Activated T-cell treated with anti-CD3 and anti-CD28 coated beads, Interleukin-2, amount 50 U/mL, for 24 hours (primary cell): ENCODE measurements around the gene FLCN.

Experiments used
- DNase-seq: peaks from one replicate; pipeline ENCODE4 v3.0.0-alpha.2; 2020
- H3K27ac Mint-ChIP-seq: 2 replicates; pipeline ENCODE4 v1.8.0; 2020; ENCODE audit warnings: mild to moderate bottlenecking, mixed read lengths
- H3K27me3 Mint-ChIP-seq: 2 replicates; pipeline ENCODE4 v1.8.0; 2020; ENCODE audit warnings: mixed read lengths
- H3K36me3 Mint-ChIP-seq: 2 replicates; pipeline ENCODE4 v1.8.0; 2020; ENCODE audit warnings: low read depth, mixed read lengths
- H3K4me1 Mint-ChIP-seq: 2 replicates; pipeline ENCODE4 v1.8.0; 2020; ENCODE audit warnings: low read depth, mixed read lengths
- H3K4me3 Mint-ChIP-seq: 2 replicates; pipeline ENCODE4 v1.8.0; 2020; ENCODE audit warnings: mild to moderate bottlenecking, moderate library complexity, mixed read lengths
- H3K9me3 Mint-ChIP-seq: 2 replicates; pipeline ENCODE4 v1.8.0; 2020; ENCODE audit warnings: mixed read lengths

FLCN gene

GRCh38 chr17:17253406-17253805 is 16.4 kb upstream of the FLCN start:
- Mint-ChIP-seq H3K27me3 (no peaks in the 10 kb centered on the region), H3K36me3 (peaks cover 89% of the 10 kb centered on the region), H3K4me1 (no peaks in the 10 kb centered on the region), H3K9me3 (no peaks in the 10 kb centered on the region), H3K27ac (peak overlapping the region; percentile 42), H3K4me3 (no peak overlapping the region)
- no peak for DNase-seq

DNA sequence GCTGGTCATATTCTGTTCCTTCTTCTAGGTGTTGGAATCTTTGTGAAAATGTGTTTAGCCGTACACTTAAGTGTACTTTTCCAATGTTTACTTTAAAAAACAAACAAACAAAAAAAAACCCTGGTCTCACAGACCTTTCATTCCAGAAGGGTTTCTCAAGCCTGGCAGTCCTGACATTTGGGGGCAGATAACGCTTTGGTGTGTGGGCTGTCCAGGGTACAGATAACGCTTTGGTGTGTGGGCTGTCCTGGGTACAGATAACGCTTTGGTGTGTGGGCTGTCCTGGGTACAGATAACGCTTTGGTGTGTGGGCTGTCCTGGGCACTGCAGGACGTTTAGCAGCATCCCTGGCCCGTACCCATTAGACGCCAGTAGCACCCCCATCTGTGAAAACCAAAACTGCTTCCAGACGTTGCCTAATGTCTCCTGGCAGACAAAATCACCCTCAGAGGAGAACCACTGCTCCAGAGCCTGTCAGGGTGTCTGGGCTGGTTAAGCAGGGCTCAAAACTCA is 15.2 kb upstream of the FLCN start:
- no peak for DNase-seq
- Mint-ChIP-seq H3K36me3 (peaks cover 91% of the 10 kb centered on the region), H3K4me1 (no peaks in the 10 kb centered on the region), H3K9me3 (no peaks in the 10 kb centered on the region), H3K27me3 (no peaks in the 10 kb centered on the region), H3K4me3 (no peak overlapping the region), H3K27ac (no peak overlapping the region)

DNA sequence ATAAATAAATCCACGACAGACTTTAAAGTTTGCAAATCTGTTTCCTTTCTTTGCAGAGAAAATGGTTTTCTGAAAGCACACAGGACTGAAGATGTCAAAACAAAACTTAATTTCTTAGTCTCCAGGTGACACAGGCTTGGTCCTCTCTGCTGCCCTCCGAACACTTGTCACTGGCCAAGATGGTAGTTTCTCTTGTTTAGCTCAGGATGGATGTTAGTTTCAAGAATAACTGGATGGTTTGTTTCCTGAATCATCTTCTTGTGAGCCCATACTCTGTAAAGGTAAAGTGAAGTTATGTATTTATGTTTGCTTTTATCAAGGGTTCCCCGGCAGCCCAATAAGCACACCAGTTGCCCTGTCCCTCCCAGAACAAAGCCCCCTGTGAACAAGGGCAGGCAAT is 9.9 kb upstream of the FLCN start:
- no peak for DNase-seq
- no peaks in the 10 kb centered on the region for H3K9me3 Mint-ChIP-seq
- no peaks in the 10 kb centered on the region for H3K4me1 Mint-ChIP-seq
- H3K27me3 Mint-ChIP-seq = no peaks in the 10 kb centered on the region
- no peak overlapping the region for H3K4me3 Mint-ChIP-seq
- H3K36me3 Mint-ChIP-seq = peaks cover 60% of the 10 kb centered on the region
- peak overlapping the region; percentile 19 for H3K27ac Mint-ChIP-seq

DNA sequence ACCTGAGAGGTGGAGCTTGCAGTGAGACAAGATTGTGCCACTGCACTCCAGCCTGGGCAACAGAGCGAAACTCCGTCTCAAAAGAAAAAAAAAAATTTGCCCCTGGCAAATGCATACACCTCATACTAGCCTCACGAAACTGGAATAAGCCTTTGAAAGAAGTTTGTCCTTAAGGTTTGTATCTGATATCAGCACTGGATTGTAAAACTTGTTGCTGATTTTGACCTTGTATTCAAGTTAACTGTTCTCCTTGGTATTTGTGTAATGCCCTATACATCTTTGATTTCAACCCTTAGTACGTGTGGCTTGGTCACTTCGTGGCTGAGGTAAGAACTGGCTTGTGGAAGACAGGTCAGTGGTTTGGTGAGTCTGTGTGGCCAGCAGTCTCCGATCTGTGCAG is 6.2 kb upstream of the FLCN start:
- Mint-ChIP-seq H3K4me3 (no peak overlapping the region), H3K27me3 (no peaks in the 10 kb centered on the region), H3K4me1 (peaks cover 20% of the 10 kb centered on the region), H3K36me3 (peaks cover 26% of the 10 kb centered on the region), H3K27ac (no peak overlapping the region), H3K9me3 (no peaks in the 10 kb centered on the region)
- no peak for DNase-seq

DNA sequence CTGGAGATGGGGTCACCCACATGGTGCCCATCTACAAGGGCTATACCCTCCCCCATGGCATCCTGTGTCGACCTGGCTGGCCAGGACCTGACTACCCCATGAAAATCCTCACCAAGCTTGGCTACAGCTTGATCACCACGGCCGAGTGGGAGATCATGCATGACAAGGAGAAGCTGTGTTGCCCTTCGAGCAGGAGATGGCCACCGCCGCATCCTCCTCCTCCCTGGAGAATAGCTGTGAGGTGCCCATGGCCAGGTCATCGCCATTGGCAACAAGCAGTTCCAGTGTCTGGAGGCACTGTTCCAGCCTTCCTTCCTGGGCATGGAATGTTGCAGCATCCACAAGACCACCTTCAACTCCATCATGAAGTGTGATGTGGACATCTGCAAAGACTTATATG is 5.3 kb upstream of the FLCN start:
- Mint-ChIP-seq H3K27ac (no peak overlapping the region), H3K36me3 (peaks cover 21% of the 10 kb centered on the region), H3K9me3 (no peaks in the 10 kb centered on the region), H3K27me3 (no peaks in the 10 kb centered on the region), H3K4me1 (peaks cover 22% of the 10 kb centered on the region), H3K4me3 (no peak overlapping the region)
- no peak for DNase-seq

GRCh38 chr17:17241656-17242055 is 4.7 kb upstream of the FLCN start:
- H3K9me3 Mint-ChIP-seq = no peaks in the 10 kb centered on the region
- no peaks in the 10 kb centered on the region for H3K27me3 Mint-ChIP-seq
- peaks cover 19% of the 10 kb centered on the region for H3K36me3 Mint-ChIP-seq
- H3K27ac Mint-ChIP-seq = no peak overlapping the region
- peaks cover 22% of the 10 kb centered on the region for H3K4me1 Mint-ChIP-seq
- no peak overlapping the region for H3K4me3 Mint-ChIP-seq
- no peak for DNase-seq

DNA sequence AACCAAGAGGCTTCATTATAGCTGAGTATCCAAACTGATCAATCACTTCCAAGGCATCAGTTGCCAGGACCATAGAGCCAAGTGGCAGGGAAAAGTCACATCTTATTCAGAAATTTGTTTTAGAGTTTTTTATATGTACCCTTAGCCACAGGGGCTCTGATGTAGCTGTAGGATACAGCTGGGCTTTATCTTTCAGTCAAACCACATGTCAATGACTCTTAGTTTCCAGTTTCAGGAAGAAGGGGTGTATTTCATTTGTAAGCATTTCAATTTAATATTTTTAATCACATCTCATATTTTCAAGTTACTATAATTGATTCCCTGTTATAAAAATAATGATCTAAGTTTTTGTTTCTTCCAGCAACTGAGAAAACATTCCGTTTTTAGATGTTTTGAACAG is 2.9 kb upstream of the FLCN start:
- DNase-seq = no peak
- peaks cover 12% of the 10 kb centered on the region for H3K36me3 Mint-ChIP-seq
- peaks cover 36% of the 10 kb centered on the region for H3K4me1 Mint-ChIP-seq
- no peak overlapping the region for H3K4me3 Mint-ChIP-seq
- no peaks in the 10 kb centered on the region for H3K27me3 Mint-ChIP-seq
- peak overlapping the region; percentile 1 for H3K27ac Mint-ChIP-seq
- no peaks in the 10 kb centered on the region for H3K9me3 Mint-ChIP-seq

DNA sequence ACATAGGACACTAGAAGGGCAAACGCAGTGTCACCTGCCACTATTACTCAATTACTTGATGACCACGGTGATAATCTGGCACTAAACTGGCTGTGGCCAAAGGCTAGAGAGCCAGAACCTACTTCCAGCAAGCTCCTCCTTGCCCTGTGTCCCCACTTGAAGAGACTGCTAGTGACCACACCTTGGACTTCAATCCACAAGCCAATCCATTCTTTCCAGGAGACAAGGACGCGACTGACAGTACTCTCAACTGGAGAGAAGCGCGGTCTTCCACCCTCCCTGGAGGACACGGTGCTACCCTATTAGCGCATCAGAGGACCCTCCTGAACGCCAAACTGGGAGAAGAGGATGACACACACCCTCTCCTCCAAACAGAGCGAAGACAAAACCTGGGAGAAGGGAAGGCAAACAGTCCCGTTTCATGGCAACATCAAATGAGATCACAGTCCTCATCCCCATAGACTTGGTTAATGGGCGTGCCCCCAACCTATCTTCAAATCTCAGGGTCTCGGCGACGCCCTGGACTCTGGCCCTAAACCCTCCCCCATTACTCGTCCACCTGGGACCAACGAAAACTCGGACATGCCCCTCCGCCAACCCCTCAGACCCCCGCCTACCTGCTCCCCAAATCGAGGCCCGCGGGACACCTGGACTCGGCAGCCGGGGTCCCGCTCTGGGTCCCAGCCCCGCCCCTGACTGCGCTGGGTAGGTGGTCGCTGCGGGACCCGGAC is 508 bp downstream of the FLCN start:
- peak overlapping the region; percentile 85 for H3K4me3 Mint-ChIP-seq
- peaks cover 36% of the 10 kb centered on the region for H3K4me1 Mint-ChIP-seq
- no peaks in the 10 kb centered on the region for H3K27me3 Mint-ChIP-seq
- DNase-seq = no peak
- peak overlapping the region; percentile 99 for H3K27ac Mint-ChIP-seq
- peaks cover 27% of the 10 kb centered on the region for H3K36me3 Mint-ChIP-seq
- no peaks in the 10 kb centered on the region for H3K9me3 Mint-ChIP-seq

DNA sequence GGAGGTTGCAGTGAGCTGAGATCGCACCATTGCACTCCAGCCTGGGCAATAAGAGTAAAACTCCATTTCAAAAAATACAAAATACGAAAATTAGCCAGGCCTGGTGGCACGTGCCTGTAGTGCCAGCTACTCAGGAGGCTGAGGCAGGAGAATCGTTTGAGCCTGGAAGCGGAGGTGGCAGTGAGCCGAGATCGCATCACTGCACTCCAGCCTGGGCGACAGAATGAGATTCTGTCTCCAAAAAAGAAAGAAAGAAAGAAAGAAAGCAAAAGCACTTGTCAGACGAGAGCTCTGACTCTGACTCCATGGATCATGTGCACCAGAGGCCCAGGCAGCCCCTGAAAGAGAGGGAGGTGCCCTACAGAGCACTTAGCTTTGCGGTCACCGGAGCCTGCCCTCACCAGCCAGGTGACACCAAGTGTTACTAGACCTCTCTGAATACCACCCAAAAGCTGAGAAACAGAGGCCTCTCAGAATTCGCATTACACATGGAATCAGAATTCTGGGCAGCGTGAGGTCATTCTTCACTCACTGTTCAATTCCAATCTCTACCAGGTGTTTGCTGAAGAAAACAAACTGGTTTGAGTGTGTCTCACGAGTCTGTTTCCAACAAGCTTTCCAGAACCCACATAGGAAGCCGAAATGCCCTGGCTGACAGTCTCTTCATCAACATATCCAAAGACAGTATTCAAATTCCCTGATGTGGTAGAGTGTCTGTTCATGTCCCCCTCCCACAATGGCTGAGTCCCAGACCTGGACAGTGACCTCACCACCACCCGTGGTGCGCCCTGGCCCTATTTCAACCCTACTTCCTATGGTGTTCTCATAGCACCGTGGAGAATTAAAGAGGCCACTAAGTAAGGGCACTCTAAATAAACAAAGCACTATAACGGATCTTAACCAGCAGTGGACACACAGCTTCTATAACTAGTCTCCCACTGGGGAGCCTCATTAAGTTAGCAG is 1.5 kb downstream of the FLCN start:
- Mint-ChIP-seq H3K36me3 (peaks cover 34% of the 10 kb centered on the region), H3K4me3 (peak overlapping the region; percentile 85), H3K27ac (peak overlapping the region; percentile 99), H3K27me3 (no peaks in the 10 kb centered on the region), H3K9me3 (no peaks in the 10 kb centered on the region), H3K4me1 (peaks cover 36% of the 10 kb centered on the region)
- DNase-seq = no peak

- Mint-ChIP-seq H3K27ac (peak overlapping the region; percentile 61), H3K36me3 (peaks cover 61% of the 10 kb centered on the region), H3K9me3 (no peaks in the 10 kb centered on the region), H3K27me3 (no peaks in the 10 kb centered on the region), H3K4me1 (peaks cover 15% of the 10 kb centered on the region), H3K4me3 (no peak overlapping the region)
- no peak for DNase-seq
Observed at GRCh38 chr17:17232303-17232621, 4.7 kb downstream of the FLCN start.

DNA sequence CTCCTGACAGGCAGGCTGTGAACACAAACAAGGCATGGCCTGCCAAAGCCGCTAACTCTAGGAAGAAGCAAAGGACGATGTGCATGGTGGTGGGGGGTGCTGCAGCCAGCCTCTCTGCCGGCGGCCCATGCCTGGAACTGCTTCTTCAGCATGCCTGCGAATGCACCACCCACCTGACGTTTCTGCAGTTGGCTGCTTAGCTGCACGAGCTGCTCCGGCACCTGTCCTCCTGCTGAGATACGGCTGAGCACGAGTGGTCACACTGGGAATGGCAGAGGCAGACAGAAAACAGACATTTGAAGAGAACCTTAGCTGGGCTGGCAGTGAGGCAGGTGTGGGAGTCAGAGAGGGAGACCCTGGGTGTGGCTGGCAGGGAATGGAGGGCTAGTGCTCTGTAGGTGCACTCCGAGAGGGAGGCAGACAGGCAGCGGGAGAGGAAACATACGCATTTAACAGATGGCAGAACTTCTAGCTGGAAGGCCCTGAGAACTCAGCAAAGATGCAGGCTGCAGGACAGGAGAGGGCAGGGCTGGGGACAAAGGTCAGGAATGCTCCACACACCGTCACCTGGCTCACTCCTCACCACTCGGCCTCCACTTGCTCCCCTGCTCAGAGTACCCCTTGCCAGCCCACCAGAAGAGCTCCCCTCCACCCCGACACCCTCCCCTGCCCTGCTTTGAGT is 5.2 kb downstream of the FLCN start:
- Mint-ChIP-seq H3K4me1 (peaks cover 15% of the 10 kb centered on the region), H3K4me3 (no peak overlapping the region), H3K27ac (peak overlapping the region; percentile 61), H3K36me3 (peaks cover 63% of the 10 kb centered on the region), H3K9me3 (no peaks in the 10 kb centered on the region), H3K27me3 (no peaks in the 10 kb centered on the region)
- DNase-seq = no peak

GRCh38 chr17:17229416-17230384 is 7.3 kb downstream of the FLCN start:
- no peak overlapping the region for H3K27ac Mint-ChIP-seq
- no peaks in the 10 kb centered on the region for H3K4me1 Mint-ChIP-seq
- no peaks in the 10 kb centered on the region for H3K27me3 Mint-ChIP-seq
- no peak for DNase-seq
- no peaks in the 10 kb centered on the region for H3K9me3 Mint-ChIP-seq
- H3K36me3 Mint-ChIP-seq = peaks cover 77% of the 10 kb centered on the region
- no peak overlapping the region for H3K4me3 Mint-ChIP-seq

DNA sequence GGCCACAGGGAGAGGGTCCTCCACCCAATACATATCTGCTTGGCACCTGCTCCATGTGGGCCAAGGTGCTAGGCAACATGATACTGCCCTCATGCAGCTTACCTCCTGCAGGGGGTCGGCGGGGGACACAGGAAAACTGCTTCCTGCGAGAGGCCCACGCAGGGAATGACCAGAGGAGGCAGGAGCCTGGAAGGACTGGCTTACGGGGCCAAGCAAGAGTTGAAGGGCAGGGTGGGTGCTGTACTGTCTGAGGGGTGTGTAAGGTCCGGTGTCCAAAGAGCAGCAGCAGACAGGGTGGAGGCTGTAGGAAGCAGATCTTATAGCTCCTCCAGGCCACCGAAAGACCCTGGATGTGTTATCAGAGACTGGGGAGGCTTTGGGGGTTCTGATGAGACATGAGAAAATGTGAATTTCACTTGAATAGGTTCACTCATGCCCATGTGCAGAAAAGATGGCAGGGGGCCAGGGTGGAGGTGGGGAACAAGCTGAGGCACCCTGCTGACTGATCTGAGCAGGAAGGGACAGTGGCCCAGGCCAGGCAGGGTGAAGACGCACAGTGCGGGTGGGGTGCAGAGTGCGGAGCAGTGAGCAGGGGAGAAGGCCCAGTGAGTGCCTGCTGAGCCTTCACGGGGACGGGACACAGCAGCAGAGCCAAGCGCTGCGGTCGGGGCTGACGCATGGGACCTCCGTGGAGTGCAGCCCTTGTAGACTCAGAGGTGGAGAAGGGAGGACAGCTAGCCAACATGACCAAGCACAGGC is 8.3 kb downstream of the FLCN start:
- H3K27me3 Mint-ChIP-seq = no peaks in the 10 kb centered on the region
- H3K36me3 Mint-ChIP-seq = peaks cover 87% of the 10 kb centered on the region
- H3K9me3 Mint-ChIP-seq = no peaks in the 10 kb centered on the region
- no peak for DNase-seq
- no peak overlapping the region for H3K4me3 Mint-ChIP-seq
- no peaks in the 10 kb centered on the region for H3K4me1 Mint-ChIP-seq
- no peak overlapping the region for H3K27ac Mint-ChIP-seq
